Amygdala (tissue), 56 donors: ENCODE data around the gene ENTREP3.

ENCODE experiments used
- DNase-seq, 56 donors: peaks; one replicate each; lab custom pipeline; 2025; lab: John Stamatoyannopoulos, UW

Gene ENTREP3

DNA sequence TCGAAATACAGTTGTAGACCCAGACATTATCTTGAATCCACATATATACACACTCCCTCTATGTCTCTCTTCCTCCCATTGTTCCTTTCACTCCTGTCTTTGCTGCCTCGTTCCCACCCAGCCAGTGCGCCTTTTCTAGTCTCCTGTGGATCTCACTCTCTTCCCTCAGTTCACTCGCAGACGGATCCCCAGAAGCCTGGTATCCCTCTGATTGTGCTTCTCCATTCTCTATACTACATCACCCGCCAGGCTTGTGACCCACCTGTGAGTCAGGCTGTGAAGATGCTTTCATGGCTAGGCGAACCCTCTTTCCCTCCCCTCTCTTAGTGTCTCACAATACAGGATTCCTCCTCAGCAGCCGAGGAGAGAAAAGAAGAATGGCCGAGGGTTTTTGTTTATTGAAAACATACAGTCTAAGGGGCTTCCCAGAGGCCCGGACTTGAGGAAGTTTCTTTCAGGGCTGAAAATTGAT, 23.4 kb upstream of the ENTREP3 start:
- peak in 3 of 56 donors; percentile 26 to 44 (median 30) for DNase-seq

GRCh38 chr1:155277902-155278688, 22.8 kb upstream of the ENTREP3 start:
- peak in 18 of 56 donors; percentile 11 to 47 (median 23) for DNase-seq

DNA sequence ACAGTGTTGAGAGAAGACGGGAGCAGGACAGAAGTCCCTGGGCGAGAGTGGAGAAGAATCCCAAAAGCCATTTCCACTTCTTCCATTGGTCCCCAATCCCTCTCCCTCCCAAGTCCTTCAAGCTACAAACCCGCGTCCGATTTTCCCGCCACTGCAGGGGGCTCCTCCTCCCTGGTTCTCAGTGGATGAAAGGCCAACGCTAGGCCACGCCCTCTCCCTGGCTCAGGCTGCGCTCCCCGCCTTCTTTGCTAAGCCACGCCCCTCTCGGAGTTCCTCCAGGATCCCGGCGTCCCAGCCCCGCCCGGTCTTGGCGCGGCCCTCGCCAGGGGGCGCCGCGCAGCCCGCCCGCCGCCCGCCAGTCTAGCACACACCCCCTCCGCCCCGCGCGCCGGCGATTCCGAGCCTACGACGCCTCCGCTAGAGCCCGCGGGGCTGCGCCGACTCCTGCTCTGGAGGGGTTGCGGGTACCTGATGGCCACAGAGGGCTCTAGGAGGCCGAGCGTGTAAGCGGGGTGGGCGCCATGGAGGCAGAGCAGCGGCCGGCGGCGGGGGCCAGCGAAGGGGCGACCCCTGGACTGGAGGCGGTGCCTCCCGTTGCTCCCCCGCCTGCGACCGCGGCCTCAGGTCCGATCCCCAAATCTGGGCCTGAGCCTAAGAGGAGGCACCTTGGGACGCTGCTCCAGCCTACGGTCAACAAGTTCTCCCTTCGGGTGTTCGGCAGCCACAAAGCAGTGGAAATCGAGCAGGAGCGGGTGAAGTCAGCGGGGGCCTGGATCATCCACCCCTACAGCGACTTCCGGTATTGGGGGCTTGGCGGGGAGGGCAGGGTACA, 22.0 kb upstream of the ENTREP3 start, which contains the start of gene HCN3:
TSS of gene HCN3 (plus strand) at position 394 of the 832 bp plus-strand sequence. CDS start at position 522, 128 bp downstream.
- peak; percentile 33 to 98 (median 93) for DNase-seq

DNA sequence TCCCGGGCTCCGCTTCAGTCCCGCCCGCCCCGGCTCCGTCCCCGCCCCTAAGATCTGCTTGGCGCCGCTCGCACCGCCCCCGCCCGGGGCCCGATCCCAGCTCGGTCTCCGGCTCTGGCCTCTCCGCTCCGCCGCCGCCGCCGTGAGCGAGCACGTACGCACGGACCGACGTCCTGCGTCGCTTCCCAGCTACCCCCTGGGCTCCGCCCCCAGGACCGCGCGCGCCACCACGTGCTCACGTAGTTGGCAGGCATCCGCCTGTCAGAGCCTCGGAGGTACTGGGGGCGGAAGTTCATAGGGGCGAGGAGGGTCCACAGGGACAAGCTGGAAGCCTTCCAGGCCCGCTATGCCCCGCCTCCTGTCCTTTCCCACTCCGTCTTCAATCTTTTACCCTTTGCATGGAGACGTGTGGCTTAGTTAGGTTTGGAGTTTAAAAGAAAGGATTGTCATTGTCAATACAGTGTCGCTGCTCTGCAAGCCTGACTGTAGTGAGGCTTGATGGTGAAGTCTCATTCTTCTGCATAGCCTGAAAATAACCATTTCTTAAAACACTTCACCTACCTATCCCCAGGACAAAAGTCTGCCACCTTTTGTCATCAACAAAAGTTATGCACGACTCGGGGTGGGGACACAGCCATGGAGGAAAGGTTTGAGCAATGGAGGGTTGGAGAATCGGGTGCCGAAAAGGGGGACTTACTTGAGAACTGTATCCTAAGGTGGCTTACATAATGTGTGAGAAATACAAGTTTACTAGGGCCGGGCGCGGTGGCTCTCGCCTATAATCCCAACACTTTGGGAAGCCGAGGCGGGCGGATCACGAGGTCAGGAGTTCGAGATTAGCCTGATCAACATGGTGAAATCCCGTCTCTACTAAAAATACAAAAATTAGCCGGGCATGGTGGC, 18.3 kb upstream of the ENTREP3 start, which contains the start of gene CLK2:
TSS of gene CLK2 (minus strand) at position 162 of the 903 bp plus-strand sequence. CDS start 2,527 bp downstream, outside the sequence.
- DNase-seq = peak in 55 of 56 donors; percentile 42 to 95 (median 87)

- peak in 7 of 56 donors; percentile 52 to 80 (median 64) for DNase-seq
These were observed 17.4 kb upstream of the ENTREP3 start for GRCh38 chr1:155272466-155273342.

- no peak for DNase-seq
These were observed 14.1 kb upstream of the ENTREP3 start for GRCh38 chr1:155269381-155269780.

DNA sequence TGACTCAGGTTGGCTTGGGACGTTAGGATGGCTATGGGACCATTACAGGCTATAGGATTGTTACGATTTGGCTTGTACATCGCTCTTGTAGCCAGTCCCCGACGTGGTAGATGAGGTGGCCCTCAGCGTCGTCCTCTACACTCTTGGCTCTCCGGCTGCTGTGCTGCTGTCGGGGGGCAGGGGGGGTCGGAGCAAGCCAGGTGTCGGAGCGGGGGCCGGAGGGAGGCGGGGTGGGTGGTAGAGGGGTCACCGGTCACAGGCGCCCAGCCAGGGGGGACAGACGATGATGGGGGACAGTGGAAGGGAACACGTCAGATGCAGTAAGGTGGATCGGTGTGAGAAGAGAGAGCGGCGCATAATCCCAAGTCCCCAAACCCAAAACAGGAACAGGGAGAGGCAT, 13.3 kb upstream of the ENTREP3 start:
- no peak for DNase-seq

DNA sequence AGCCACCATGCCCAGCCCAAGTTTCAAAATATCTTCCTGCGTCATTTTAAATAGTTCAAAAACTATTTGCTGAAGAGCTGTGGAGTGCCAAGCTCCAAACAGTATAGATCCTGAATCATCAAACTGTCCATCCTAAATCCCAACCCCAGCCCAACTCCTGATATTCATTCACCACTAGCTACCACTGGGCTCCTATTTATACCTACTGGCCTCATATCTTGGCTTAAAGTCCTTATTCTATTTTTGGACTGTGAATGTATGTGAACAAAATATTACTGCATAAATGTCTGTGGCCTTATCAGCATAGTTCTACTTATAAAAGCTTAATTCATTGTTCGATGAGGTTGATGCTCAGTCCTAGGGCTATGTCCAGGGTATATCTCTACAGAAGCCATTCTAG, 12.1 kb upstream of the ENTREP3 start:
- DNase-seq = no peak

DNA sequence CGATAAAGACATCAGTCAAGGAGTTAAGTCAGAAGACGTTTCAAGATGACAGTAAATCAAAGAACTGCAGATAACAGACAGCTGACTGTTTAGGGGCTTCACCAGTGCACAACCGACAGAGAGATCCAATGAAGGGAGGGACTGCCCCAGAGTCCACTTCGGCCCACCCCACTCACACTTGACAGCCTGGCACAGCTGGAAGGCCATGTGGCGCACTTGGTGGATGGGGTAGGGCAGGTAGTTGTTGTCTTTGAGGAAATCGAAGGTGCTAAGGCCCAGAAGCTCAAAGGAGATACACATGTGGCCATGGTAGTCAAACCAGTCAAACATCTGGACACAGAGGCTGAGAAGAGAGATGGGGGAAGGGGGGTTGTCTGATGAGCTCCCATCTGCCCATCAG, 11.3 kb upstream of the ENTREP3 start:
- DNase-seq = no peak

GRCh38 chr1:155263067-155263466, 7.8 kb upstream of the ENTREP3 start:
- no peak for DNase-seq

- DNase-seq = peak; percentile 49 to 99 (median 95)
These were observed 6.8 kb upstream of the ENTREP3 start, which contains the start of gene SCAMP3 for GRCh38 chr1:155261852-155262673. SCAMP3 (minus strand) TSS chr1:155262360; CDS start chr1:155262151, 209 bp downstream.

DNA sequence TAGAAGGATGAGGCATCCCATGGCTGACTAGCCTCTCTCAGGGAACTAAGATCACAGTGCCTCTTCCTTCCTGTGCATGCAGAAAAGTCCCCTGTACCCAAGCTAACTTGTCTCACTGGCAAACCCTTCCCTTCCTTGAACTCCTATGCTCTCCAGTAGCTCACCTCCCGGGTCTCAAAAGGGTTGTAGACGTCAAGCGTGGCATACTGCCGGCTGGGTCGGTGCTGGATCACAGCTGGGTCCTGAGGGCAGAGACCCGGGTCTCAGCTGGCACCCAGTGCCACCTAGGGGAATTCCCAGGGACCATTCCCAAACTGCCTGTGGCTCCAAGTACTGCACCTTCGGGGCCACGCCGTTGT, 6.2 kb upstream of the ENTREP3 start:
- no peak for DNase-seq

DNA sequence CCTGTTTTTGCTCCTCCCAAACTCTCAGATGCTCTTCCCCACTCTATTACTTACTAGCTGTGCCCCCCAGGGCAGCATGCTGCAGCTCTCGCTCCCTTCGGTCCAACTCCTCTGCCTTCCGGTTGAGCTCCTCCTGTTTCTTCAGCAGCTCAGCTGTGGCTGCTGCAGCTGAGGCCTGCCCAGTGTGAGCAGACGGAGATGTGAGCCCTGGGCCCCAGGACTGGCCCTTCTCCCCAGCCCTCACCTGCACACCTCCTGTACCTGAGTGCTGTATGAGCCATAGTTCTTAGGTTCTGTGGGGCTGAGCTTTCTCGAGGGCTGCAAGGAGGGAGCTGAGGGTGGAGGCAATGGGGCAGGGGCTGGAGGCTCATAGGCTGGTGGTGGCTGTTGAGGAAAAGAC, 5.0 kb upstream of the ENTREP3 start:
- DNase-seq = no peak

GRCh38 chr1:155256058-155256852, 972 bp upstream of the ENTREP3 start:
- no peak for DNase-seq

- DNase-seq = peak in 15 of 56 donors; percentile 20 to 84 (median 53)
These were observed 505 bp downstream of the ENTREP3 start for GRCh38 chr1:155254714-155255242.

DNA sequence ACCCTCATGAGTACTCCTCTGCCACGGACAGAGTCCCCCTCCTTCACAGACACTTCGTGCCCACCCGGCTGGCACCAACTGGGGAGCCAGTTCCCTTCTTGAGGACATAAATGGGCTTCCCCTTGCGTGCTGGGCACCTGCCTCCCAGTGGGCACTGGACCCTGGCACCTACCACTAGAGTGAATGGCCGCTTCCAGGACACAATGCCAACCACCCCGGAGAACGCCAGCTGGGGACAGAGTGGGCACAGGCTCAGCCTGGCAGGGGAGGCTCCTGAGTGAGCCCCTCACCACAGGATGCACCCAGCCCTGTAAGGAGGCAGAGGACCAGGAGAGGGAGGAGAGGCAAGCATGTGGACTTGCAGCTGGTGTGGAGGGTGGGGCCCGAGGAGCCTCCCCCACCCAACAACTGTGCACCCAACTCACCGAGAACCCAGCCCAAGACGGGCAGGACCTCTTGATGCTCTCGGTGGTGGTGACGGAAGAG, 1.0 kb downstream of the ENTREP3 start:
- DNase-seq = peak in 6 of 56 donors; percentile 15 to 48 (median 34)

- peak in 2 of 56 donors; percentile 10 to 26 for DNase-seq
These were observed 1.5 kb downstream of the ENTREP3 start for GRCh38 chr1:155253797-155254196.
